Kidney (tissue), 22 donors: ENCODE results near the gene HAUS6. TPM values are rescaled to one million over a fixed set of nuclear protein-coding genes. Genes with fewer than 3 reads are reported as not detected.
"Not testable (repeated sequence)": the region's sequence is repeated elsewhere in the genome, so short reads cannot be mapped to it uniquely, and the experiment has no call there.

Source experiments
- DNase-seq, 5 donors: peaks; one replicate each; pipeline ENCODE4 v3.0.0-alpha.2; 2013 to 2020
- FAIRE-seq: peaks from 2 replicates; lab custom pipeline; 2012; peaks lifted over from hg19 to GRCh38; lab: Jason Lieb, UNC
- H3K27ac ChIP-seq, 2 donors: one replicate each; pipeline ENCODE4 v1.7.0; 2013; ENCODE audit warnings: low read depth in 2 of 2, low read length in 2 of 2, inconsistent platforms in 1 of 2
- H3K27me3 ChIP-seq: one replicate; pipeline ENCODE4 v1.7.1; 2013; ENCODE audit warnings: low read length, inconsistent platforms; ENCODE audit not compliant: control insufficient read depth, insufficient read depth
- H3K36me3 ChIP-seq, 3 donors: one replicate each; pipeline versions ENCODE4 v1.7.0 to v1.7.1; 2013; ENCODE audit warnings: low read length in 3 of 3, control low read depth in 1 of 3, inconsistent platforms in 1 of 3; ENCODE audit not compliant: insufficient read depth in 3 of 3, control insufficient read depth in 2 of 3
- H3K4me1 ChIP-seq, 3 donors: one replicate each; pipeline versions ENCODE4 v1.7.0 to v1.7.1; 2013; ENCODE audit warnings: low read length in 3 of 3, inconsistent platforms in 1 of 3, low read depth in 1 of 3; ENCODE audit not compliant: control insufficient read depth in 2 of 3, insufficient read depth in 2 of 3
- H3K4me3 ChIP-seq, 3 donors: one replicate each; pipeline versions ENCODE4 v1.7.0 to v1.8.1; 2013; ENCODE audit warnings: low read length in 3 of 3, control low read depth in 1 of 3, inconsistent platforms in 1 of 3
- H3K9ac ChIP-seq, 3 donors: one replicate each; pipeline versions ENCODE4 v1.7.0 to v1.7.1; 2013; ENCODE audit warnings: low read length in 3 of 3, control low read depth in 1 of 3, inconsistent platforms in 1 of 3
- H3K9me3 ChIP-seq, 3 donors: one replicate each; pipeline versions ENCODE4 v1.7.0 to v1.7.1; 2013; ENCODE audit warnings: low read length in 3 of 3, control low read depth in 1 of 3, inconsistent platforms in 1 of 3; ENCODE audit not compliant: control insufficient read depth in 2 of 3, insufficient read depth in 1 of 3
- intact Hi-C: fragments of 100-400 bp; cut with DNase I; formaldehyde crosslinking; loops from one replicate; pipeline ENCODE4 v1.11.1; 2022
- long read RNA-seq, 10 donors: library from polyadenylated mRNA in 1 of 10; unstranded in 1 of 10; transcript quantifications; one replicate each; pipeline ENCODE4 v2.0.0 and lab custom pipeline, GENCODE V29; 2021 to 2026
- polyA plus RNA-seq: library from polyadenylated mRNA; stranded (reverse); fragments of 350-450 nt; fragmentation: Illumina TruSeq; extraction: RNeasy Lipid Tissue Mini Kit (QIAGEN cat#74804); gene quantifications from one replicate; pipeline ENCODE4 v1.2.3, GENCODE V29; 2014; ENCODE audit warnings: low read depth, low replicate concordance; ENCODE audit not compliant: insufficient read depth
- total RNA-seq: library from RNA; stranded (reverse); fragmentation: NEBNext Ultra II Directional; extraction: Animal tissue kit (Norgen Biotek cat#: 25700); gene quantifications from one replicate; pipeline ENCODE4 v1.2.1, GENCODE V29; 2021
- TF ChIP-seq, protein P1 (sequence below): IDR thresholded peaks from 3 replicates; pipeline ENCODE4 v1.5.1; 2012; ENCODE audit warnings: mild to moderate bottlenecking, moderate library complexity, borderline replicate concordance; ENCODE audit not compliant: insufficient read depth; ENCODE audit errors: extremely low read depth
- donor health status: control.
- donor health status: control.
- donor health status: control.
- donor health status: control.
- donor health status: control.
- donor health status: DM: yes; HTN: yes; CAD: no.
- donor health status: Normal renal cell carcinoma (clear cell type).

Gene HAUS6, protein sequence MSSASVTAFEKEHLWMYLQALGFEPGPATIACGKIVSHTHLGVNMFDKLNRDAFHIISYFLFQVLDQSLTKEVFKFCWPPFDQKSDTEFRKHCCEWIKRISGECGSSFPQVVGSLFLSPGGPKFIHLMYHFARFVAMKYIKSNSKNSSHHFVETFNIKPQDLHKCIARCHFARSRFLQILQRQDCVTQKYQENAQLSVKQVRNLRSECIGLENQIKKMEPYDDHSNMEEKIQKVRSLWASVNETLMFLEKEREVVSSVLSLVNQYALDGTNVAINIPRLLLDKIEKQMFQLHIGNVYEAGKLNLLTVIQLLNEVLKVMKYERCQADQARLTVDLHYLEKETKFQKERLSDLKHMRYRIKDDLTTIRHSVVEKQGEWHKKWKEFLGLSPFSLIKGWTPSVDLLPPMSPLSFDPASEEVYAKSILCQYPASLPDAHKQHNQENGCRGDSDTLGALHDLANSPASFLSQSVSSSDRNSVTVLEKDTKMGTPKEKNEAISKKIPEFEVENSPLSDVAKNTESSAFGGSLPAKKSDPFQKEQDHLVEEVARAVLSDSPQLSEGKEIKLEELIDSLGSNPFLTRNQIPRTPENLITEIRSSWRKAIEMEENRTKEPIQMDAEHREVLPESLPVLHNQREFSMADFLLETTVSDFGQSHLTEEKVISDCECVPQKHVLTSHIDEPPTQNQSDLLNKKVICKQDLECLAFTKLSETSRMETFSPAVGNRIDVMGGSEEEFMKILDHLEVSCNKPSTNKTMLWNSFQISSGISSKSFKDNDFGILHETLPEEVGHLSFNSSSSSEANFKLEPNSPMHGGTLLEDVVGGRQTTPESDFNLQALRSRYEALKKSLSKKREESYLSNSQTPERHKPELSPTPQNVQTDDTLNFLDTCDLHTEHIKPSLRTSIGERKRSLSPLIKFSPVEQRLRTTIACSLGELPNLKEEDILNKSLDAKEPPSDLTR
- total RNA-seq (7.8 TPM), polyA plus RNA-seq (1.9 TPM)
- long read RNA-seq, donor 1, partial matches to known transcripts: 8 of 8 reads
- long read RNA-seq, donor 1, other reads (novel, unspliced or antisense): 0 of 8 reads
- long read RNA-seq, donor 2, full-length matches to known transcripts: 2 of 2 reads
- long read RNA-seq, donor 2, partial matches to known transcripts: 0 of 2 reads
- long read RNA-seq, donor 2, other reads (novel, unspliced or antisense): 0 of 2 reads
- long read RNA-seq, donor 3, full-length matches to known transcripts: 2 of 2 reads
- long read RNA-seq, donor 3, partial matches to known transcripts: 0 of 2 reads
- long read RNA-seq, donor 3, other reads (novel, unspliced or antisense): 0 of 2 reads
- long read RNA-seq, donor 4, full-length matches to known transcripts: 1 of 1 reads
- long read RNA-seq, donor 4, partial matches to known transcripts: 0 of 1 reads
- long read RNA-seq, donor 4, other reads (novel, unspliced or antisense): 0 of 1 reads
- long read RNA-seq, donor 5: 0 reads
- long read RNA-seq, donor 6, full-length matches to known transcripts: 2 of 2 reads
- long read RNA-seq, donor 6, partial matches to known transcripts: 0 of 2 reads
- long read RNA-seq, donor 6, other reads (novel, unspliced or antisense): 0 of 2 reads
- long read RNA-seq, donor 7, full-length matches to known transcripts: 2 of 6 reads
- long read RNA-seq, donor 7, partial matches to known transcripts: 3 of 6 reads
- long read RNA-seq, donor 7, other reads (novel, unspliced or antisense): 1 of 6 reads
- long read RNA-seq, donor 8, full-length matches to known transcripts: 2 of 2 reads
- long read RNA-seq, donor 8, partial matches to known transcripts: 0 of 2 reads
- long read RNA-seq, donor 8, other reads (novel, unspliced or antisense): 0 of 2 reads
- long read RNA-seq, donor 9: 0 reads
- long read RNA-seq, donor 10, full-length matches to known transcripts: 1 of 1 reads
- long read RNA-seq, donor 10, partial matches to known transcripts: 0 of 1 reads
- long read RNA-seq, donor 10, other reads (novel, unspliced or antisense): 0 of 1 reads

DNA sequence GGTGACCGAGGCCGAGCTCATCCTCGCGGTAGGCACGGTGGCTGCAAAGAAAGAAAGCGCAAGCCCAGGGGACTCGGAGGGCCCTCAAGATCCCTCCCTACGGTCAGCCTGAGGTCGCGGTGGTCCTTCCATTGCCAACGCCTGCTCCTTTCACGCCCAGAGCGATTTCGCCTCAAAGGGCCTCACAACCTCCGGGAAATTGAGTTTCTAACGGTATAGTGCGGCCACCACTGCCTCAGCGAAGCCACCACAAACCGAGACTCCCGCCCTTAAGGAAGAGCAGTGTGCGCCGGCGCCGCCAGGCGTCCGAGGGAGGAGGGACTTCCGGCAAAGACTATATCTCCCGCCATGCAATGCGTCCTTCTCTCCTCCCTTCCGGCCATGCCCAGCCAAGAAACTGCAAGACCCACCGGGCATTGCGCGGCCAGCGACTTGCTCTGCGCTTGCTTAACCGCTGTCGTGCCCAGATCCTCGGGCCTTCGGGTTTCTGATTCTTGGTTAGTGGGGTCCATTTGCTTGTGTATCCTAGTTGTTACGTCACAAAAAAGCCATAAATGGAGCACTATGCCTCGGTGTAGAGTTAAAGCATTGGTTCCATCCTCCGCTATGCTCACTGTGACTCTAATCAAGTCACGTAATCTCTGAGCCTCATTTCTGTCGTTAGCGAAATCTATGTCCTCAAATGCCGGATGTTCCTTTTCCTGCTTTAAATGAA is at the start of gene HAUS6:
Gene HAUS6 (minus strand): TSS at position 274 of the 715 bp plus-strand sequence. CDS start 253 bp downstream, at position 21.
- FAIRE-seq: peak; percentile 76

DNA sequence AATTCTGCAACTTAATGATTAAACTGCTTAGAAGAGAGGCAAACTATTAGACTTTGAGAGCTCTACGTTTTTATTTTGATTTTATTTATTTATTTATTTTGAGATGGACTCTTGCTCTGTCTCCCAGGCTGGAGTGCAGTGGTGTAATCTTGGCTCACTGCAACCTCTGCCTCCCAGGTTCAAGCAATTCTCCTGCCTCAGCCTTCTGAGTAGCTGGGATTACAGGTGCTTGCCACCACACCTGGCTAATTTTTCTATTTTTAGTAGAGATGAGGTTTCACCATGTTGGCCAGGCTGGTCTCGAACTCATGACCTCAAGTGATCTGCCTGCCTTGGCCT is 49.4 kb upstream of the HAUS6 start:
- H3K36me3 ChIP-seq, DNase-seq, H3K9ac ChIP-seq, intact Hi-C loops, H3K4me3 ChIP-seq, H3K27me3 ChIP-seq, H3K9me3 ChIP-seq, FAIRE-seq: not testable (repeated sequence)
- Histone ChIP-seq H3K27ac (peak overlapping the region in 1 of 2 donors; percentile 85), H3K4me1 (peaks cover 0 to 37% (median 7%) of the 10 kb centered on the region in 3 donors)

More for the DNA sequence above, at the start of gene HAUS6:
- Histone ChIP-seq H3K36me3 (no peaks in the 10 kb centered on the region), H3K9me3 (no peaks in the 10 kb centered on the region), H3K27ac (peak within 1 kb of the TSS; percentile 90 to 97), H3K4me1 (peaks cover 0 to 2% (median 0%) of the 10 kb centered on the region in 3 donors), H3K9ac (peak within 1 kb of the TSS; percentile 67 to 97 (median 97)), H3K27me3 (no peaks in the 10 kb centered on the region), H3K4me3 (peak within 1 kb of the TSS; percentile 95 to 100 (median 97))
- TF ChIP-seq, protein P1, sequence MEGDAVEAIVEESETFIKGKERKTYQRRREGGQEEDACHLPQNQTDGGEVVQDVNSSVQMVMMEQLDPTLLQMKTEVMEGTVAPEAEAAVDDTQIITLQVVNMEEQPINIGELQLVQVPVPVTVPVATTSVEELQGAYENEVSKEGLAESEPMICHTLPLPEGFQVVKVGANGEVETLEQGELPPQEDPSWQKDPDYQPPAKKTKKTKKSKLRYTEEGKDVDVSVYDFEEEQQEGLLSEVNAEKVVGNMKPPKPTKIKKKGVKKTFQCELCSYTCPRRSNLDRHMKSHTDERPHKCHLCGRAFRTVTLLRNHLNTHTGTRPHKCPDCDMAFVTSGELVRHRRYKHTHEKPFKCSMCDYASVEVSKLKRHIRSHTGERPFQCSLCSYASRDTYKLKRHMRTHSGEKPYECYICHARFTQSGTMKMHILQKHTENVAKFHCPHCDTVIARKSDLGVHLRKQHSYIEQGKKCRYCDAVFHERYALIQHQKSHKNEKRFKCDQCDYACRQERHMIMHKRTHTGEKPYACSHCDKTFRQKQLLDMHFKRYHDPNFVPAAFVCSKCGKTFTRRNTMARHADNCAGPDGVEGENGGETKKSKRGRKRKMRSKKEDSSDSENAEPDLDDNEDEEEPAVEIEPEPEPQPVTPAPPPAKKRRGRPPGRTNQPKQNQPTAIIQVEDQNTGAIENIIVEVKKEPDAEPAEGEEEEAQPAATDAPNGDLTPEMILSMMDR: peak; percentile 51
- peak; percentile 97 to 99 (median 98) for DNase-seq
- intact Hi-C loops: no loop called here

DNA sequence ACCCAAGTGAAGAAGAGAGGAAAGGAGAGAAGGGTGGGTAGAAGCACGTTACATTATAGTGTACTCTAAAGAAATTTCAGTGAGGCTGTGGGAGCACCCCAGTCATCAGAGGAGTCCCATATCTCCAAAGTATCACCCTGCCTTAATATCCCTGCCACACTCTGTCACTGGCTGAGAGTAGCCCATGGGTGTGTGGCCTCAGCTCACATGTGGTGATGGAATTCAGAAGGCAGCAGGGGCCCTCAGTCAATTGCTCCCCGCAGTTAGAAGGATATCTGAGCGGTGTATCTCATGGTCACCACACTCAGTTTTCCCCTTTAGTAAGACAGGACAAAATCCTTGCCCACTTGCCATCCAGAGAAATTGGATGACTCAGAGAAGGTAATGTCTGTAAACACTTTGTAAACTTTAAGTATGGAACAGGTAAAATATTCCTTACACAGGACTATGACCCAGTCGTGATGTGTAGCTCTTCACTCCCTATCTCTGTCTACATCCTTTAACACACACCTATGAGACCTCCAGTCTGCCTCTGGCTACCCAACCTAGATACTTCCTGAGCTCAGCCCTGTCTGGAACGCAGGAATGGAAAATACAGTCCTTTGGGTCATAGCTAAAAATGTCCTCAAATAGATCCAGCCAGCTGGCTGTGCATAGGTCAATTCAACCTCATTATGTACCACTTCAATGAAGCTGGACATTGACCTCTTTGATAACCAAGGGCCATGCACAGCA is 48.9 kb upstream of the HAUS6 start:
- Histone ChIP-seq H3K27ac (peak overlapping the region; percentile 85), H3K9me3 (no peaks in the 10 kb centered on the region), H3K4me1 (peaks cover 0 to 37% (median 7%) of the 10 kb centered on the region in 3 donors), H3K4me3 (no peak overlapping the region), H3K9ac (peak overlapping the region in 1 of 3 donors; percentile 28), H3K36me3 (no peaks in the 10 kb centered on the region), H3K27me3 (no peaks in the 10 kb centered on the region)
- FAIRE-seq (no peak), DNase-seq (peak in 1 of 5 donors; percentile 49)
- intact Hi-C loops: no loop called here
- TF ChIP-seq, protein P1: no peak
